HEK293T (cell line): Measurements from ENCODE around the gene WDR36.

ENCODE experiments used
- ELF4 ChIP-seq: fragments of 450-650 bp; IDR thresholded peaks from 2 replicates; pipeline ENCODE4 v1.6.1; 2017; ENCODE audit warnings: antibody characterized with exemption
- L3MBTL2 ChIP-seq: fragments of 450-650 bp; conservative IDR thresholded peaks from 2 replicates; pipeline ENCODE4 v1.6.1; 2016; ENCODE audit warnings: mild to moderate bottlenecking
- SP1 ChIP-seq: fragments of 450-650 bp; IDR thresholded peaks from 2 replicates; pipeline ENCODE4 v1.6.1; 2017
- TARDBP ChIP-seq: fragments of 450-650 bp; IDR thresholded peaks from 2 replicates; pipeline ENCODE4 v1.6.1; 2016

DNA sequence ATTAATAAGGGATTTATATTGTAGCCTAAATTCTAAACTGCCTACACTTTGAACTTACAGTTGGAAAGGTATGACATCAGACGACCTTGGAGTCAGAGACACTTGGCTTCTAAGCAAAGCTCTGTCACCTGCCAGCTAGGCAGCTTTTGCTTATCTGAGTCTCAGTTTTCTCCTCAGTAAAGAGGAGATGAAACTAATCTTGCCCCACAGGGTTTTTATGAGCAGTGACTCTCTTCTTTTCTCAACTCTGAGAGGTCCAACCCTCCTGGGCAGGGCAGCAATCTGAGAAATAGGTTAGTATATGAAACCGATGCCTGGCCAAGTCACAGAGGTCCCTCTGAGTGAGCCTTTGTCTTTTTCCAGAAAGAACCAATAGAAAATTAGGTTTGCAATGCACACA, 53.9 kb downstream of the WDR36 start:
- TF ChIP-seq TARDBP (no peak), SP1 (no peak), ELF4 (no peak), L3MBTL2 (no peak)
